K562 (cell line): ENCODE measurements around the gene RAB31. TPM values are rescaled to one million over a fixed set of nuclear protein-coding genes. Genes with fewer than 3 reads are reported as not detected.

Source experiments
- ASH1L ChIP-seq: fragments of 450-650 bp; IDR thresholded peaks from 2 replicates; pipeline ENCODE4 v1.6.1; 2018; ENCODE audit warnings: borderline replicate concordance, mild to moderate bottlenecking, low read depth; ENCODE audit not compliant: partially characterized antibody
- CBX1 ChIP-seq: sonication (generic); IDR thresholded peaks from 2 replicates; pipeline ENCODE4 v1.6.1; 2016; ENCODE audit warnings: antibody characterized with exemption, low read depth, mild to moderate bottlenecking
- CBX8 ChIP-seq: fragments of 200-600 bp; sonication (generic); IDR thresholded peaks from 2 replicates; pipeline ENCODE4 v1.6.1; 2012; ENCODE audit warnings: borderline replicate concordance, mixed run types, low read depth, mild to moderate bottlenecking, moderate library complexity, mixed read lengths, low read length, control low read depth, inconsistent platforms; ENCODE audit not compliant: poor library complexity, severe bottlenecking; ENCODE audit errors: extremely low read depth
- CREM ChIP-seq: IDR thresholded peaks from 2 replicates; pipeline ENCODE4 v1.6.1; 2014; ENCODE audit warnings: antibody characterized with exemption, low read depth
- FOXA1 ChIP-seq: fragments of 450-650 bp; IDR thresholded peaks from 2 replicates; pipeline ENCODE4 v1.6.1; 2016; ENCODE audit warnings: mild to moderate bottlenecking, borderline replicate concordance
- HDGF ChIP-seq: fragments of 450-650 bp; IDR thresholded peaks from 2 replicates; pipeline ENCODE4 v1.6.1; 2016
- HEY1 ChIP-seq: fragments of 250-450 bp; sonication (Bioruptor Pico); IDR thresholded peaks from 2 replicates; pipeline ENCODE4 v1.5.0; 2020; ENCODE audit warnings: mild to moderate bottlenecking, moderate library complexity, borderline replicate concordance
- HMBOX1 ChIP-seq: sonication (generic); IDR thresholded peaks from 2 replicates; pipeline ENCODE4 v1.6.1; 2016
- LARP7 ChIP-seq: fragments of 450-650 bp; IDR thresholded peaks from 2 replicates; pipeline ENCODE4 v1.6.1; 2016
- NCOA2 ChIP-seq, 2 experiments: fragments of 450-650 bp; IDR thresholded peaks; 2 replicates each; pipeline ENCODE4 v1.6.1; 2018; ENCODE audit warnings: mild to moderate bottlenecking in 2 of 2, moderate library complexity in 1 of 2; ENCODE audit not compliant: partially characterized antibody in 2 of 2
- NCOR1 ChIP-seq: fragments of 450-650 bp; IDR thresholded peaks from 2 replicates; pipeline ENCODE4 v1.6.1; 2016; ENCODE audit warnings: mild to moderate bottlenecking, moderate library complexity
- NEUROD1 ChIP-seq: fragments of 150-350 bp; IDR thresholded peaks from 2 replicates; pipeline ENCODE4 v1.6.1; 2014; ENCODE audit warnings: borderline replicate concordance, low read length, low read depth; ENCODE audit not compliant: partially characterized antibody
- NFE2L1 ChIP-seq: fragments of 450-650 bp; IDR thresholded peaks from 2 replicates; pipeline ENCODE4 v1.6.1; 2016; ENCODE audit warnings: missing genetic modification characterization, low read depth, mild to moderate bottlenecking, missing compliant biosample characterization, moderate library complexity, borderline replicate concordance
- PHB ChIP-seq: fragments of 250-450 bp; sonication (Bioruptor Pico); IDR thresholded peaks from 2 replicates; pipeline ENCODE4 v1.5.0; 2021
- PRPF4 ChIP-seq: fragments of 200-400 bp; formaldehyde crosslinking; IDR thresholded peaks from one replicate; pipeline ENCODE4 v1.6.1; 2017; ENCODE audit warnings: low read length, low read depth, mild to moderate bottlenecking; ENCODE audit not compliant: insufficient read depth, poor library complexity, severe bottlenecking
- PTRF ChIP-seq: fragments of 450-650 bp; IDR thresholded peaks from 2 replicates; pipeline ENCODE4 v1.6.1; 2016; ENCODE audit warnings: mild to moderate bottlenecking, missing genetic modification characterization, missing compliant biosample characterization
- SFPQ ChIP-seq: fragments of 200-400 bp; formaldehyde crosslinking; IDR thresholded peaks from 2 replicates; pipeline ENCODE4 v1.6.1; 2017; ENCODE audit warnings: mild to moderate bottlenecking, low read depth, low read length, moderate library complexity
- SMARCA4 ChIP-seq: fragments of 450-650 bp; IDR thresholded peaks from 2 replicates; pipeline ENCODE4 v1.6.1; 2016
- SRSF7 ChIP-seq: fragments of 200-400 bp; formaldehyde crosslinking; optimal IDR thresholded peaks from 2 replicates; pipeline ENCODE3; 2017; ENCODE audit warnings: mild to moderate bottlenecking, low read depth, low read length
- TARDBP ChIP-seq: fragments of 450-650 bp; IDR thresholded peaks from 2 replicates; pipeline ENCODE4 v1.6.1; 2016
- ZFPM2 ChIP-seq: fragments of 250-450 bp; sonication (Bioruptor Pico); IDR thresholded peaks from 2 replicates; pipeline ENCODE4 v1.5.1; 2022; ENCODE audit warnings: mild to moderate bottlenecking
- polyA plus RNA-seq, 8 experiments: library from polyadenylated mRNA; depleted of rRNA in 4 of 8; stranded (reverse) in 5 of 8; unstranded in 3 of 8; fragments of >200 nt; fragmentation: Nextera tagmentation in 2 of 8; fragmentation: Illumina TruSeq in 1 of 8; extraction: Ambion mirVana in 2 of 8; extraction: Trizol in 1 of 8; gene quantifications; 2 replicates each; pipeline versions ENCODE4 v1.2.1 to v1.2.3, GENCODE V29; 2011 to 2014; ENCODE audit warnings: inconsistent platforms in 1 of 8, missing spikeins in 1 of 8
- total RNA-seq, 7 experiments: library from RNA; depleted of rRNA in 6 of 7; stranded (reverse); fragments of >200 nt in 6 of 7; fragmentation: Illumina TruSeq in 2 of 7; extraction: Trizol in 2 of 7; gene quantifications; 2 replicates each; pipeline versions ENCODE4 v1.2.1 to v1.2.3, GENCODE V29; 2011 to 2021; ENCODE audit warnings: low replicate concordance in 1 of 7
- TF ChIP-seq, protein P1 (sequence below): fragments of 250-450 bp; sonication (Bioruptor Pico); IDR thresholded peaks from 2 replicates; pipeline ENCODE4 v1.5.0; 2021

Gene RAB31
- total and polyA plus RNA-seq, 9 of the 15 experiments (the other 6 are each of a cell fraction or from before 2014, with no cell fraction given): 20.7 to 70.4 (median 41.3) TPM

- TF ChIP-seq, protein P1, sequence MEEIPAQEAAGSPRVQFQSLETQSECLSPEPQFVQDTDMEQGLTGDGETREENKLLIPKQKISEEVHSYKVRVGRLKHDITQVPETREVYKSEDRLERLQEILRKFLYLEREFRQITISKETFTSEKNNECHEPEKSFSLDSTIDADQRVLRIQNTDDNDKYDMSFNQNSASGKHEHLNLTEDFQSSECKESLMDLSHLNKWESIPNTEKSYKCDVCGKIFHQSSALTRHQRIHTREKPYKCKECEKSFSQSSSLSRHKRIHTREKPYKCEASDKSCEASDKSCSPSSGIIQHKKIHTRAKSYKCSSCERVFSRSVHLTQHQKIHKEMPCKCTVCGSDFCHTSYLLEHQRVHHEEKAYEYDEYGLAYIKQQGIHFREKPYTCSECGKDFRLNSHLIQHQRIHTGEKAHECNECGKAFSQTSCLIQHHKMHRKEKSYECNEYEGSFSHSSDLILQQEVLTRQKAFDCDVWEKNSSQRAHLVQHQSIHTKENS (CRISPR knock-in tag): no peak
- no peak for TF ChIP-seq HDGF
- TF ChIP-seq NFE2L1 (tag): no peak; the same call in 1 of the 2 replicates
- peak; percentile 65 for TF ChIP-seq CREM
- TF ChIP-seq SRSF7: no peak
- no peak for TF ChIP-seq SFPQ
- peak; percentile 99 for TF ChIP-seq HMBOX1
- TF ChIP-seq ASH1L: no peak
- TF ChIP-seq PHB (CRISPR knock-in tag): no peak
- no peak for TF ChIP-seq PRPF4
- peak; percentile 72 for TF ChIP-seq NEUROD1
- no peak for TF ChIP-seq FOXA1
- no peak for TF ChIP-seq ZFPM2 (CRISPR knock-in tag)
- TF ChIP-seq PTRF (tag): peak; percentile 69; the same call in 1 of the 2 replicates
- peak; percentile 75 for TF ChIP-seq NCOR1
- no peak for TF ChIP-seq NCOA2 (IDR thresholded peaks at IDR 0.05; ENCODE audit: partially characterized antibody in 2 of 2)
- peak; percentile 63; the same call in 1 of the 2 replicates for TF ChIP-seq TARDBP
- no peak for TF ChIP-seq HEY1 (CRISPR knock-in tag)
- no peak for TF ChIP-seq CBX8
- TF ChIP-seq CBX1: no peak
- TF ChIP-seq LARP7: no peak
- peak; percentile 99 for TF ChIP-seq SMARCA4
These were observed 190.9 kb downstream of the RAB31 start (continued) for GRCh38 chr18:9898792-9899549.
